GM18502 (cell line): ENCODE measurements around the gene UTY.
"Not testable (repeated sequence)": the region's sequence is repeated elsewhere in the genome, so short reads cannot be mapped to it uniquely, and the experiment has no call there.

ENCODE experiments used
- ATAC-seq: cut with Tn5 transposase; IDR thresholded peaks from one replicate; pipeline ENCODE4 v1.9.1; 2021; ENCODE audit warnings: mild to moderate bottlenecking; ENCODE audit not compliant: unreplicated experiment, poor library complexity

Gene UTY

GRCh38 chrY:13312966-13313365 lies 166.9 kb downstream of the UTY start:
- ATAC-seq, result no peak

GRCh38 chrY:13307959-13308358 lies 171.9 kb downstream of the UTY start:
- no peak for ATAC-seq

GRCh38 chrY:13300795-13301194 lies 179.0 kb downstream of the UTY start:
- no peak for ATAC-seq

- ATAC-seq, result no peak
Measured at GRCh38 chrY:13299411-13299810, 180.4 kb downstream of the UTY start.

GRCh38 chrY:13296176-13296890 lies 183.5 kb downstream of the UTY start:
- no peak for ATAC-seq

GRCh38 chrY:13295026-13295425 lies 184.8 kb downstream of the UTY start:
- no peak for ATAC-seq

- no peak for ATAC-seq
Measured at GRCh38 chrY:13291199-13291598, 188.6 kb downstream of the UTY start.

GRCh38 chrY:13282151-13283054 lies 197.4 kb downstream of the UTY start:
- ATAC-seq, result not testable (repeated sequence)

- no peak for ATAC-seq
Measured at GRCh38 chrY:13279561-13279960, 200.3 kb downstream of the UTY start.

- no peak for ATAC-seq
Measured at GRCh38 chrY:13271706-13272105, 208.1 kb downstream of the UTY start.

GRCh38 chrY:13253941-13254440 lies 225.8 kb downstream of the UTY start:
- not testable (repeated sequence) for ATAC-seq

GRCh38 chrY:13250421-13250820 lies 229.4 kb downstream of the UTY start:
- no peak for ATAC-seq

GRCh38 chrY:13243716-13244115 lies 236.1 kb downstream of the UTY start:
- ATAC-seq, result no peak

GRCh38 chrY:13233901-13234300 lies 245.9 kb downstream of the UTY start:
- no peak for ATAC-seq

GRCh38 chrY:13233118-13233517 lies 246.7 kb downstream of the UTY start:
- ATAC-seq, result no peak

GRCh38 chrY:13227354-13227953 lies 252.4 kb downstream of the UTY start:
- no peak for ATAC-seq

GRCh38 chrY:13210961-13211646 lies 268.7 kb downstream of the UTY start:
- no peak for ATAC-seq

GRCh38 chrY:13205214-13205613 lies 274.6 kb downstream of the UTY start:
- ATAC-seq, result no peak
